HEK293 (cell line): ENCODE results near the gene SLC38A1.

Source experiments
- CTCF ChIA-PET: fragments of 350-600 bp; formaldehyde crosslinking; extraction: SDS; loops from one replicate; lab custom pipeline; 2021; ENCODE audit warnings: antibody characterized with exemption; lab: Yijun Ruan, JAX
- POLR2A ChIA-PET: fragments of 300-600 bp; formaldehyde crosslinking; extraction: SDS; loops from one replicate; lab custom pipeline; 2020; ENCODE audit warnings: antibody characterized with exemption, inconsistent platforms; lab: Yijun Ruan, JAX
- H3K27ac ChIP-seq: fragments of 200-500 bp; sonication (Bioruptor generic); 2 replicates; pipeline ENCODE4 v1.5.1; 2014; ENCODE audit warnings: low read depth, low read length, control low read depth, inconsistent platforms; ENCODE audit errors: extremely low read depth
- H3K36me3 ChIP-seq, 2 experiments: fragments of 200-500 bp in 1 of 2; sonication (Bioruptor generic) in 1 of 2; 1 replicate in 1 of 2; 2 replicates in 1 of 2; pipeline ENCODE4 v1.5.1; 2014 to 2017; ENCODE audit warnings: inconsistent platforms in 2 of 2, low read length in 2 of 2; ENCODE audit not compliant: control insufficient read depth in 2 of 2, insufficient read depth in 1 of 2
- H3K4me1 ChIP-seq: fragments of 200-500 bp; sonication (Bioruptor generic); 2 replicates; pipeline ENCODE4 v1.5.1; 2014; ENCODE audit warnings: mild to moderate bottlenecking, low read length, inconsistent platforms; ENCODE audit not compliant: control insufficient read depth, insufficient read depth
- H3K4me3 ChIP-seq: 2 replicates; pipeline ENCODE4 v1.5.1; 2011; ENCODE audit warnings: low read depth, mild to moderate bottlenecking, control low read depth, low read length, moderate library complexity
- H3K9me3 ChIP-seq: fragments of 200-500 bp; sonication (Bioruptor generic); 2 replicates; pipeline ENCODE4 v1.5.1; 2014; ENCODE audit warnings: low read depth, low read length, inconsistent platforms; ENCODE audit not compliant: control insufficient read depth, insufficient read depth
- RBAK ChIP-seq: fragments of 450-650 bp; formaldehyde crosslinking; IDR thresholded peaks from 2 replicates; pipeline ENCODE4 v1.5.1; 2016; ENCODE audit warnings: missing biosample characterization, missing genetic modification characterization
- TRIM28 ChIP-seq: IDR thresholded peaks from 2 replicates; pipeline ENCODE4 v1.6.1; 2011; ENCODE audit warnings: low read length, control low read depth, borderline replicate concordance
- ZBTB20 ChIP-seq: fragments of 450-650 bp; formaldehyde crosslinking; IDR thresholded peaks from 2 replicates; pipeline ENCODE4 v1.5.1; 2016; ENCODE audit warnings: missing biosample characterization, missing genetic modification characterization
- ZNF146 ChIP-seq: fragments of 450-650 bp; formaldehyde crosslinking; IDR thresholded peaks from 2 replicates; pipeline ENCODE4 v1.5.1; 2016; ENCODE audit warnings: missing biosample characterization, missing genetic modification characterization
- ZNF174 ChIP-seq: fragments of 450-650 bp; formaldehyde crosslinking; IDR thresholded peaks from 2 replicates; pipeline ENCODE4 v1.5.0; 2017; ENCODE audit warnings: missing biosample characterization, mild to moderate bottlenecking, missing genetic modification characterization
- ZNF221 ChIP-seq: fragments of 450-650 bp; formaldehyde crosslinking; IDR thresholded peaks from 2 replicates; pipeline ENCODE4 v1.5.1; 2017; ENCODE audit warnings: missing biosample characterization, missing genetic modification characterization, borderline replicate concordance
- ZNF23 ChIP-seq: fragments of 450-650 bp; formaldehyde crosslinking; IDR thresholded peaks from 2 replicates; pipeline ENCODE4 v1.5.1; 2016; ENCODE audit warnings: missing biosample characterization, missing genetic modification characterization, borderline replicate concordance
- ZNF24 ChIP-seq: fragments of 450-650 bp; formaldehyde crosslinking; IDR thresholded peaks from 2 replicates; pipeline ENCODE4 v1.5.1; 2016; ENCODE audit warnings: missing biosample characterization, missing genetic modification characterization
- ZNF366 ChIP-seq: fragments of 450-650 bp; formaldehyde crosslinking; conservative IDR thresholded peaks from 2 replicates; pipeline ENCODE4 v1.5.1; 2016; ENCODE audit warnings: missing biosample characterization, missing genetic modification characterization
- ZNF514 ChIP-seq: fragments of 450-650 bp; formaldehyde crosslinking; IDR thresholded peaks from 2 replicates; pipeline ENCODE4 v1.5.1; 2016; ENCODE audit warnings: missing biosample characterization, missing genetic modification characterization
- ZNF530 ChIP-seq: fragments of 450-650 bp; formaldehyde crosslinking; IDR thresholded peaks from 2 replicates; pipeline ENCODE4 v1.5.1; 2016; ENCODE audit warnings: low read depth, missing biosample characterization, missing genetic modification characterization
- ZNF548 ChIP-seq: fragments of 450-650 bp; formaldehyde crosslinking; IDR thresholded peaks from 2 replicates; pipeline ENCODE4 v1.5.1; 2016; ENCODE audit warnings: missing biosample characterization, missing genetic modification characterization
- ZNF785 ChIP-seq: fragments of 450-650 bp; formaldehyde crosslinking; IDR thresholded peaks from 2 replicates; pipeline ENCODE4 v1.5.1; 2016; ENCODE audit warnings: missing biosample characterization, missing genetic modification characterization
- TF ChIP-seq, protein P1 (sequence below): fragments of 450-650 bp; formaldehyde crosslinking; IDR thresholded peaks from 2 replicates; pipeline ENCODE4 v1.5.1; 2017; ENCODE audit warnings: missing biosample characterization, missing genetic modification characterization
- TF ChIP-seq, protein P2 (sequence below): fragments of 450-650 bp; formaldehyde crosslinking; conservative IDR thresholded peaks from 2 replicates; pipeline ENCODE4 v1.5.1; 2016; ENCODE audit warnings: low read depth, missing biosample characterization, missing genetic modification characterization
- TF ChIP-seq, protein P3 (sequence below): fragments of 450-650 bp; formaldehyde crosslinking; IDR thresholded peaks from 2 replicates; pipeline ENCODE4 v1.5.1; 2016; ENCODE audit warnings: missing biosample characterization, missing genetic modification characterization
- TF ChIP-seq, protein P4 (sequence below): fragments of 450-650 bp; IDR thresholded peaks from 2 replicates; pipeline ENCODE4 v1.5.1; 2018; ENCODE audit warnings: missing biosample characterization, mild to moderate bottlenecking, missing genetic modification characterization
- TF ChIP-seq, protein P5 (sequence below): sonication (generic); formaldehyde crosslinking; IDR thresholded peaks from 2 replicates; pipeline ENCODE4 v1.8.1; 2022; ENCODE audit warnings: mild to moderate bottlenecking, moderate library complexity, missing genetic modification reagents
- TF ChIP-seq, protein P6 (sequence below): fragments of 450-650 bp; formaldehyde crosslinking; IDR thresholded peaks from 2 replicates; pipeline ENCODE4 v1.5.1; 2016; ENCODE audit warnings: missing biosample characterization, missing genetic modification characterization, low read depth

The SLC38A1 gene

DNA sequence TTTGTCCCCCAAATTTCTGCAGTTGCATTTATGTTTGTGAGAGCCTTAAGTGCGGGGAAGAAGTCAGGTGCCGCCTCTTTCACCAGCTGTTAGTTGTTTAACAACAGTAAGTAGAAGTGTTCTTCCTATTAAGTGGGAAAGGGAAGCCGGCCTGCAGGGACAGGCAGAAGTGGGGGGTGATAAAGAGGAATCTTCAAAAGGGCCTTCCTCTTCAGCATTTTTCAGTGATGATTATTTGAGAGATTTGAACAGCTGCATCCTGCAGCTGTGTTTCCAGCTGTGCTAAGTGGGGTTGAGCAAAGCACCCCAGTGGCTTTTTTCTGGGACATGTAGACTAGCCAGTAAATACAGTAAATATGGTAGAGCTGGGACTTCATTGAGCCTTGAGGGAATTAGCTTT is 32.1 kb upstream of the SLC38A1 start:
- ChIA-PET CTCF (interaction anchor here (3.4 kb wide), 1 partner anchor 176 kb away, joined by 10 read pairs; no protein-coding TSS in a partner anchor), POLR2A (interaction anchor here (1.0 kb wide), 1 partner anchor 114 kb away, joined by 4 read pairs; no protein-coding TSS in a partner anchor)
- no peak for TF ChIP-seq ZNF146
- TF ChIP-seq ZNF221 (tag by site-specific recombination), result no peak
- no peak for TF ChIP-seq ZNF23 (tag by site-specific recombination)
- TF ChIP-seq, protein P1, sequence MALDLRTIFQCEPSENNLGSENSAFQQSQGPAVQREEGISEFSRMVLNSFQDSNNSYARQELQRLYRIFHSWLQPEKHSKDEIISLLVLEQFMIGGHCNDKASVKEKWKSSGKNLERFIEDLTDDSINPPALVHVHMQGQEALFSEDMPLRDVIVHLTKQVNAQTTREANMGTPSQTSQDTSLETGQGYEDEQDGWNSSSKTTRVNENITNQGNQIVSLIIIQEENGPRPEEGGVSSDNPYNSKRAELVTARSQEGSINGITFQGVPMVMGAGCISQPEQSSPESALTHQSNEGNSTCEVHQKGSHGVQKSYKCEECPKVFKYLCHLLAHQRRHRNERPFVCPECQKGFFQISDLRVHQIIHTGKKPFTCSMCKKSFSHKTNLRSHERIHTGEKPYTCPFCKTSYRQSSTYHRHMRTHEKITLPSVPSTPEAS, result no peak
- no peak for TF ChIP-seq RBAK (tag by site-specific recombination)
- H3K4me1 ChIP-seq, result no peaks in the 10 kb centered on the region
- H3K9me3 ChIP-seq, result no peaks in the 10 kb centered on the region
- H3K27ac ChIP-seq, result no peak overlapping the region
- no peak overlapping the region for H3K4me3 ChIP-seq
- no peaks in the 10 kb centered on the region for H3K36me3 ChIP-seq

DNA sequence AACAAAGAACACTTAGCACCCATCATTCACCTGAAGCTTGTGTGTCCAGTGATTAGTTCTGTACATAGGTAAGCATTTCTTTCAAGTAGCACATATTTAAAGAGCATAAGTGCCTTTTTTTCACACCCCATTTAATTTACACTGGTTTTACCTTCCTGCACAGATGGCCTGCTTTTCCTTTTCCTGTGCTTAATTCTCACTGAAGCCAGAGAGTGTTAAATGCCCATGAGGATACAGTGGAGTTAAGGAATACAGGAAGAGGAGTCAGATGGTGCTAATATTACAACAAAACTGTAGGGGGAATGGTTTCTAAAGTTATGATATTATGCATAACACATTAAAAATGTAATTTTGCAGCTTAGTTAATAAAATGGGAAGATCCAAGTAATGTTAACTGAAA is 31.0 kb upstream of the SLC38A1 start:
- H3K36me3 ChIP-seq, result no peaks in the 10 kb centered on the region
- no peak overlapping the region for H3K4me3 ChIP-seq
- no peak overlapping the region for H3K27ac ChIP-seq
- no peaks in the 10 kb centered on the region for H3K4me1 ChIP-seq
- POLR2A ChIA-PET, result no interaction called here
- TF ChIP-seq ZNF366 (no peak), ZNF174 (tag by site-specific recombination) (no peak), ZNF530 (tag by site-specific recombination) (no peak), ZNF514 (tag by site-specific recombination) (no peak)
- TF ChIP-seq, protein P2, sequence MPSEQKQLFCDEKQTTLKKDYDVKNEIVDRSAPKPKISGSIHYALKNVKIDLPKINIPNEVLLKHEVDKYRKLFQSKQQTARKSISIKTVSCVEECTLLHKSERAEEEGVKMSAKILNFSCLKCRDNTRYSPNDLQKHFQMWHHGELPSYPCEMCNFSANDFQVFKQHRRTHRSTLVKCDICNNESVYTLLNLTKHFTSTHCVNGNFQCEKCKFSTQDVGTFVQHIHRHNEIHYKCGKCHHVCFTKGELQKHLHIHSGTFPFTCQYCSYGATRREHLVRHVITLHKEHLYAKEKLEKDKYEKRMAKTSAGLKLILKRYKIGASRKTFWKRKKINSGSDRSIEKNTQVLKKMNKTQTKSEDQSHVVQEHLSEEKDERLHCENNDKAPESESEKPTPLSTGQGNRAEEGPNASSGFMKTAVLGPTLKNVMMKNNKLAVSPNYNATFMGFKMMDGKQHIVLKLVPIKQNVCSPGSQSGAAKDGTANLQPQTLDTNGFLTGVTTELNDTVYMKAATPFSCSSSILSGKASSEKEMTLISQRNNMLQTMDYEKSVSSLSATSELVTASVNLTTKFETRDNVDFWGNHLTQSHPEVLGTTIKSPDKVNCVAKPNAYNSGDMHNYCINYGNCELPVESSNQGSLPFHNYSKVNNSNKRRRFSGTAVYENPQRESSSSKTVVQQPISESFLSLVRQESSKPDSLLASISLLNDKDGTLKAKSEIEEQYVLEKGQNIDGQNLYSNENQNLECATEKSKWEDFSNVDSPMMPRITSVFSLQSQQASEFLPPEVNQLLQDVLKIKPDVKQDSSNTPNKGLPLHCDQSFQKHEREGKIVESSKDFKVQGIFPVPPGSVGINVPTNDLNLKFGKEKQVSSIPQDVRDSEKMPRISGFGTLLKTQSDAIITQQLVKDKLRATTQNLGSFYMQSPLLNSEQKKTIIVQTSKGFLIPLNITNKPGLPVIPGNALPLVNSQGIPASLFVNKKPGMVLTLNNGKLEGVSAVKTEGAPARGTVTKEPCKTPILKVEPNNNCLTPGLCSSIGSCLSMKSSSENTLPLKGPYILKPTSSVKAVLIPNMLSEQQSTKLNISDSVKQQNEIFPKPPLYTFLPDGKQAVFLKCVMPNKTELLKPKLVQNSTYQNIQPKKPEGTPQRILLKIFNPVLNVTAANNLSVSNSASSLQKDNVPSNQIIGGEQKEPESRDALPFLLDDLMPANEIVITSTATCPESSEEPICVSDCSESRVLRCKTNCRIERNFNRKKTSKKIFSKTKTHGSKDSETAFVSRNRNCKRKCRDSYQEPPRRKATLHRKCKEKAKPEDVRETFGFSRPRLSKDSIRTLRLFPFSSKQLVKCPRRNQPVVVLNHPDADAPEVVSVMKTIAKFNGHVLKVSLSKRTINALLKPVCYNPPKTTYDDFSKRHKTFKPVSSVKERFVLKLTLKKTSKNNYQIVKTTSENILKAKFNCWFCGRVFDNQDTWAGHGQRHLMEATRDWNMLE, result no peak
- no peaks in the 10 kb centered on the region for H3K9me3 ChIP-seq
- CTCF ChIA-PET, result interaction anchor here (0.5 to 3.4 kb wide), 6 partner anchors 9 to 369 kb away, joined by 3 to 10 read pairs (median 4); no protein-coding TSS in a partner anchor

DNA sequence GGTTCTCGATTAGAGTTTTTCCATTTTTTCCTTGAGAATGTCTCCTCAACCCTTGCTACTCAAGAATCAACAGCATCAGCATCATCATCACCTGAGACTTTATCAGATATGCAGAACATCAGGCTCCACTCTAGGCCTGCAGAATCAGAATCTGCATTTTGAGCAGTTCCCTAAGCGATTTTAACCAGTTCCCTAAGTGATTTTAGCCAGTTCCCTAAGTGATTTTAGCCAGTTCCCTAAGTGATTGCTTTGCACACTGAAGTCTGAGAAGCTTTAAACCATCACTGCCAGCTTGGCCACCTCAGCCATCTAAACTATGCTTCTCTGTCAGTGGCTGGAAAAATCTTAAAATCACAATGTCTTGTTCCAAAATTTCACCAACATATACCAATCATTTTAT is 29.4 kb upstream of the SLC38A1 start:
- ChIA-PET POLR2A (no interaction called here), CTCF (no interaction called here)
- H3K4me1 ChIP-seq, result no peaks in the 10 kb centered on the region
- H3K9me3 ChIP-seq, result no peaks in the 10 kb centered on the region
- H3K4me3 ChIP-seq, result no peak overlapping the region
- H3K36me3 ChIP-seq, result no peaks in the 10 kb centered on the region
- no peak overlapping the region for H3K27ac ChIP-seq
- TF ChIP-seq, protein P3, sequence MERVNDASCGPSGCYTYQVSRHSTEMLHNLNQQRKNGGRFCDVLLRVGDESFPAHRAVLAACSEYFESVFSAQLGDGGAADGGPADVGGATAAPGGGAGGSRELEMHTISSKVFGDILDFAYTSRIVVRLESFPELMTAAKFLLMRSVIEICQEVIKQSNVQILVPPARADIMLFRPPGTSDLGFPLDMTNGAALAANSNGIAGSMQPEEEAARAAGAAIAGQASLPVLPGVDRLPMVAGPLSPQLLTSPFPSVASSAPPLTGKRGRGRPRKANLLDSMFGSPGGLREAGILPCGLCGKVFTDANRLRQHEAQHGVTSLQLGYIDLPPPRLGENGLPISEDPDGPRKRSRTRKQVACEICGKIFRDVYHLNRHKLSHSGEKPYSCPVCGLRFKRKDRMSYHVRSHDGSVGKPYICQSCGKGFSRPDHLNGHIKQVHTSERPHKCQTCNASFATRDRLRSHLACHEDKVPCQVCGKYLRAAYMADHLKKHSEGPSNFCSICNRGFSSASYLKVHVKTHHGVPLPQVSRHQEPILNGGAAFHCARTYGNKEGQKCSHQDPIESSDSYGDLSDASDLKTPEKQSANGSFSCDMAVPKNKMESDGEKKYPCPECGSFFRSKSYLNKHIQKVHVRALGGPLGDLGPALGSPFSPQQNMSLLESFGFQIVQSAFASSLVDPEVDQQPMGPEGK (tag by site-specific recombination), result no peak
- TF ChIP-seq ZNF548 (tag by site-specific recombination) (no peak), TRIM28 (no peak), ZNF366 (no peak), ZNF221 (tag by site-specific recombination) (no peak), ZNF785 (tag by site-specific recombination) (no peak), ZBTB20 (tag by site-specific recombination) (no peak), ZNF24 (tag by site-specific recombination) (no peak)
- TF ChIP-seq, protein P4, sequence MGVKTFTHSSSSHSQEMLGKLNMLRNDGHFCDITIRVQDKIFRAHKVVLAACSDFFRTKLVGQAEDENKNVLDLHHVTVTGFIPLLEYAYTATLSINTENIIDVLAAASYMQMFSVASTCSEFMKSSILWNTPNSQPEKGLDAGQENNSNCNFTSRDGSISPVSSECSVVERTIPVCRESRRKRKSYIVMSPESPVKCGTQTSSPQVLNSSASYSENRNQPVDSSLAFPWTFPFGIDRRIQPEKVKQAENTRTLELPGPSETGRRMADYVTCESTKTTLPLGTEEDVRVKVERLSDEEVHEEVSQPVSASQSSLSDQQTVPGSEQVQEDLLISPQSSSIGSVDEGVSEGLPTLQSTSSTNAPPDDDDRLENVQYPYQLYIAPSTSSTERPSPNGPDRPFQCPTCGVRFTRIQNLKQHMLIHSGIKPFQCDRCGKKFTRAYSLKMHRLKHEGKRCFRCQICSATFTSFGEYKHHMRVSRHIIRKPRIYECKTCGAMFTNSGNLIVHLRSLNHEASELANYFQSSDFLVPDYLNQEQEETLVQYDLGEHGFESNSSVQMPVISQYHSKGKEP, result no peak
- TF ChIP-seq, protein P5, sequence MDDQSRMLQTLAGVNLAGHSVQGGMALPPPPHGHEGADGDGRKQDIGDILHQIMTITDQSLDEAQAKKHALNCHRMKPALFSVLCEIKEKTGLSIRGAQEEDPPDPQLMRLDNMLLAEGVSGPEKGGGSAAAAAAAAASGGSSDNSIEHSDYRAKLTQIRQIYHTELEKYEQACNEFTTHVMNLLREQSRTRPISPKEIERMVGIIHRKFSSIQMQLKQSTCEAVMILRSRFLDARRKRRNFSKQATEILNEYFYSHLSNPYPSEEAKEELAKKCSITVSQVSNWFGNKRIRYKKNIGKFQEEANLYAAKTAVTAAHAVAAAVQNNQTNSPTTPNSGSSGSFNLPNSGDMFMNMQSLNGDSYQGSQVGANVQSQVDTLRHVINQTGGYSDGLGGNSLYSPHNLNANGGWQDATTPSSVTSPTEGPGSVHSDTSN (CRISPR knock-in tag), result no peak
- TF ChIP-seq, protein P6, sequence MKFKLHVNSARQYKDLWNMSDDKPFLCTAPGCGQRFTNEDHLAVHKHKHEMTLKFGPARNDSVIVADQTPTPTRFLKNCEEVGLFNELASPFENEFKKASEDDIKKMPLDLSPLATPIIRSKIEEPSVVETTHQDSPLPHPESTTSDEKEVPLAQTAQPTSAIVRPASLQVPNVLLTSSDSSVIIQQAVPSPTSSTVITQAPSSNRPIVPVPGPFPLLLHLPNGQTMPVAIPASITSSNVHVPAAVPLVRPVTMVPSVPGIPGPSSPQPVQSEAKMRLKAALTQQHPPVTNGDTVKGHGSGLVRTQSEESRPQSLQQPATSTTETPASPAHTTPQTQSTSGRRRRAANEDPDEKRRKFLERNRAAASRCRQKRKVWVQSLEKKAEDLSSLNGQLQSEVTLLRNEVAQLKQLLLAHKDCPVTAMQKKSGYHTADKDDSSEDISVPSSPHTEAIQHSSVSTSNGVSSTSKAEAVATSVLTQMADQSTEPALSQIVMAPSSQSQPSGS (tag by site-specific recombination), result no peak
